NCI-H69 (cell line): ENCODE data around the gene FASTK.

ENCODE experiments used
- DNase-seq: peaks from one replicate; lab custom pipeline; 2025; lab: John Stamatoyannopoulos, UW

Gene FASTK

GRCh38 chr7:151082141-151083070, 1.8 kb upstream of the FASTK start:
- no peak for DNase-seq

DNA sequence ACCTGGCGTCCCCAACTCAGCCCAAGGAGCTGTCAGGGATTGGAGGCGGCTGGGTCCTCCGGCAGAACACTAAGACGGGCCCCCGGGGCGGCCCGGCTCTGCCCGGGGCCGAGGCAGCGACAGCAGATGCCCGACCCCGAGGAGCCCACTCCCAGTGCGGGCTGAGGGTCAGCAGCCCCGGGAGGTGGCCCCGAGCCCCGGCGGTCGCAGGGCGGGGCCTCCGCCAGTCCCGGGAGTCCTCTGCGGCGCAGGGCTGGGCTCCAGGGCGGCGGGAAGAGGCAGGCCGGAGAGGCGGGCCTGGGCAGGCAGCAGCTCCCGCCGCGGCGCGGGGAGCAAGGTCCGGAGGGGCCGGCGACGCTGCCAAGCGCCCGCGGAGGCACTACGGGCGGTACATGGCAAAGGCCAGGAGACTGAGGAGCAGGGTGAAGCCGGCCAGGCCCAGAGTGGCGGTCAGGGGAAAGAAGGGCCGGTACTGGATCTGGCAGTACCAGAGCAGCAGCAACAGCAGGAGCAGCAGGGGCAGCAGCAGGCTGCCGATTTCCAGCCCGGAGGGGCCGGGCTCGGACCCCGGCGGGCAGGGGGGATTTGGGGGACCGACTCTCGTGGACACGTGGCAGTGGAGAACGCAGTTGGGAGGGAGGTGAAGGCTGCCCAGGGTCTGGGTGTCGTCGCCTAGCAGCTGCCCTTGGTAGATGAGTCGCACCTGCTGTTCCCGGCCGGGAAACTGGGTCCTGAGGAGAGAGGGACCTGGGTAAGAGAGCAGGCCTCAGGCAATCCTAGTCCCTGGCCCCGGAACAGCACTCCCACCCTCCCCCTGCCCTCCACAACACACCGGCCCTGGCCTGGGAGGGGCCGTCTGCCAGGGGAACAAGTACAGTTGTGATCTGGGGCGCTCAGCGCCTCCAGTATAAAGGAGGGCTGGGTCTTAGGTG, 827 bp upstream of the FASTK start:
- peak; percentile 74 for DNase-seq

GRCh38 chr7:151080067-151080521, 515 bp downstream of the FASTK start:
- peak; percentile 54 for DNase-seq

DNA sequence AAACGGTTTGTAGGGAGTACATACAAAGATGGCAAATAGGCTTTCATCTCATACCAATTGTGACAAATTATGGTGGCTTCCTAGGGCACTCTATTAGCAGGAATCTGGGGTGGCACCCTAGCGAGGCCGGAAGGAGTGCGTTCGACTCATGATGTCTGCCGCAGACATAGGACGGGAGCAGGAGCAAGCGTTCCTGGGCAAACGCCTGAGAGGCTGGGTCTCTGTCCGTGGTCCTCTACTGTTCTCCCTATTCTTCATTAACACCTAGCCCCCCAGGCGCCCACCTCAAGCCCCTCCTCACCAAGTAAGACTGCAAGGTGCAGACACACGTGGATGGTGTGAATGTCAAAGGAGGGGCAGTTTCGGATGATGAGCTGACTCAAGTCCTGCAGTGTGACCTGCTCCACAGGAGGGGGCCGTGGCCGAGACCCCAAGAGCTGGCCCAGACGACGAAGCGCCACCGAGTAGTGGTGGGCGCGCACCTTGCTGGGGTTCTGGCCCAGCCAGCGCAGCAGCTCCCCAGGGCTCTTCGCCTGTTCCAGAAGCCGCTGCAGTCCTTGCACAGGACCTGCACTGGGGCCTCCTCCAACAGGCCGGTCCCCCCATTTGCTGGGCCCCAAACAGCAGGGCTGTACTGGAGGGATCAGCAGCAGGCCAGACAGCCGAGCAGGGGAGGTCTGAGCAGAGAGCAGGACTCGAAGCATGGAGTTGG, 1.3 kb downstream of the FASTK start:
- DNase-seq, result no peak

DNA sequence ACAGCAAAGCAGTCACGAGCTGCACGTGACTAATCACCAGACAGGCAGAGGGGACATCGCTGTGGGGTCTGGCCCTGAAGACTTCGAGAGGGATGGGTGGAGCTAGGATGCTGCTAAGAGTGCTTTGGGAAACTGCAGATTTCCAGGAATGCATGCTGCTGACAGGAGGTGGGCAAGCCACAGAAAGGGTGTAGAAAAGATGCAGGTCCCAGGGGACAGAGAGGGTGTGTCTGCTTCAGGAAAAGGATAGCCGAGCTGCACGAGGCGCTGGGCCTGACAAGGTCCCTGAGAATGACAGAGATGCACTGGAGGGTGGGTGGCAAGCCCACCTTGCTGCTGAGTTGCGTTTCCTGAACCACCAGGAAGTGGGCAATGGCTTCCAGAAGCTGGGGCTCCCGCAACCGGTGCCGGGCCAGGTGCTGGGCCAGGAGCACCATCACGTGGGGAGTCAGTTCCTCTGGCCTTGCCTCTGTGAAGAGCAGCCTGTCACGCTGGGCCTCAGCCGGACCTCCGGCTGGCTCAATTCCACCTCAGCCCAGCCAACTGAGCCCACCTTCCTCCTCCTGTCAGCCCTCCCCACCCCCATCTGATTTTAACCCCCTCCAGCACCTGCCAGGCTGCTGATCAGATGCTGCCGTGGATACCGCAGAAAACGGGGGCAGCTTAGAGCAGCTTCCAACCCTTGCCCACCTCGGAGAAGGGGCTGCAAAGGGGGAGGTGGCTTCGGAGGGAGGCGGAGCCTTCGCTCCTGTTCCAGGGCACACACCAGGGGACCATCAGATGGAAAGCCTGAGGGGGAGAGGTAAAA, 2.2 kb downstream of the FASTK start:
- peak; percentile 22 for DNase-seq

- DNase-seq, result no peak
These were observed 2.8 kb downstream of the FASTK start for GRCh38 chr7:151077705-151078232.

GRCh38 chr7:151076863-151077704, 3.5 kb downstream of the FASTK start:
- DNase-seq, result peak; percentile 41

GRCh38 chr7:151075978-151076426, 4.6 kb downstream of the FASTK start:
- DNase-seq, result no peak

GRCh38 chr7:151075662-151075971, 5.0 kb downstream of the FASTK start:
- no peak for DNase-seq

GRCh38 chr7:151074817-151075661, 5.6 kb downstream of the FASTK start:
- no peak for DNase-seq

DNA sequence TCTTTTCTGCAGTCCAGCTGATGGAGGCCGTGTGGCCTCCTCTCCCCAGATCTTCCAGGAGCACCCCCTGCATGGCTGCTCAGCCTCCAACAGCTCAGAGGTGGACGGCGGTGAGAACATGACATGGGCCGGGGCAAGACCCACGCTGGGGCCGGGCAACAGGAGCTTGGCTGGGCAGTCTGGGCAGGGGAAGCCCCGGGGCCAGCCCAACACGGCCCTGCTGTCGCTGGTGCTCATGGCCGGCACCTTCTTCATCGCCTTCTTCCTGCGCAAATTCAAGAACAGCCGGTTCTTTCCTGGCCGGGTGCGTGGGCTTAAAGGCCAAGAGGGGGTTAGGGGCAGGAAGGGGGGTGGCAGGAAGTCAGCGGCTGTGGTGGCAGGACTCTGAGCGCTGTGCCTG, 6.6 kb downstream of the FASTK start:
- no peak for DNase-seq

DNA sequence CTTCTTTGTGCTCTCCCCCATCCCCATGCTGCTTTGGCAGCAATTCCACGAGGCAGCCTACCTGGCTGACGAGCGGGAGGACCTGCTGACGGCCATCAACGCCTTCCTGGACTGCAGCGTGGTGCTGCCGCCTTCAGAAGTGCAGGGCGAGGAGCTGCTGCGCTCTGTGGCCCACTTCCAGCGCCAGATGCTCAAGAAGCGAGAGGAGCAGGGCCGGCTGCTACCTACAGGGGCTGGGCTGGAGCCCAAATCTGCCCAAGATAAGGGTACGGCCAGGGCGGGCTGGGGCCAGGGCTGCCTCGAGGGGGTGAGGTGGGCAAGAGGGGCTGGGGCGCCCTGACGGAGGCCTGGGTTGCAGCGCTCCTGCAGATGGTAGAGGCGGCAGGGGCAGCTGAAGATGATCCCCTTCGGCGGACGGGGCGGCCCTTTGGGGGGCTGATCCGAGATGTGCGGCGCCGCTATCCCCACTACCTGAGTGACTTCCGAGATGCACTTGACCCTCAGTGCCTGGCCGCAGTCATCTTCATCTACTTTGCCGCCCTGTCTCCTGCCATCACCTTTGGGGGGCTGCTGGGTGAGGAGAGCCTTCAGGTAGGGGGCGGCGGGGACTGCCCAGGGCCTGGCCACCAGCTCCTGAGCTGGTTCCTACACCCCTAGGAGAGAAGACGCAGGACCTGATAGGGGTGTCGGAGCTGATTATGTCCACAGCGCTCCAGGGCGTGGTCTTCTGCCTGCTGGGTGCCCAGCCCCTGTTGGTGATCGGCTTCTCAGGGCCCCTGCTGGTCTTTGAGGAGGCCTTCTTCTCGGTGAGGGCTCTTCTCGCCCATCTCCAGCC, 9.4 kb downstream of the FASTK start:
- DNase-seq, result no peak

GRCh38 chr7:151070574-151070960, 10.0 kb downstream of the FASTK start:
- DNase-seq, result no peak

GRCh38 chr7:151069841-151070573, 10.6 kb downstream of the FASTK start:
- no peak for DNase-seq

DNA sequence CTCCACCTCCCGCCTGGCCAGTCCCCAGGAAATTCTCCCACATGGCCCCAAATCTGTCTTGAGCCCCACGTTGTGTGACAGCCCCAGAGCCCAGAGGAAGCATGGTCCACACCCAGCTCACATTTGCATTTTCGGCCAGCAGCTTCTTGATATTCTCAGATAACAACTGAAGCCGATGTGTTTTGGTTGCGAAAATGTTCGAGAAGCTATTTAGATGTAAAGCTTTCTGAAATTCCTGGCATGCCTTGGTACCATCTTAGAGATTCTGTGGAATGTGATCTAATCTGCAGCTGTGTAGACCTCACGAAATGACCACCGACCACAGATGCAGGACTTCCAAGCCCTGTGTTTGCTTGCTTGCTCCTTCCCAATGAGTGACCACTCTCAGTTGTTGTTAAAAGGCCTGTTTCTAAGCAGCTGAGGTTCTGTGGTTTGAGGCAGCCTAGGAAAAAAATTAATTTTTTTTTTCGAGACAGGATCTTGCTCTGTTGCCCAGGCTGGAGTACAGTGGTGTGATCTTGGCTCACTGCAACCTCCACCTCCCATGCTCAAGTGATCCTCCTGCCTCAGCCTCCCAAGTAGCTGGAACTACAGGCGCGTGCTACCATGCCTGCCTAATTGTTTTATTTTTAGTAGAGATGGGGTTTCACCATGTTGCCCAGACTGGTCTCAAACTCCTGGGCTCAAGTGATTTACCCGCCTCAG, 12.4 kb downstream of the FASTK start:
- DNase-seq, result no peak

GRCh38 chr7:151066273-151066974, 14.2 kb downstream of the FASTK start:
- no peak for DNase-seq
